Psoas muscle (tissue), 8 donors: Measurements from ENCODE around the gene FLG2. TPM values are rescaled to one million over a fixed set of nuclear protein-coding genes. Genes with fewer than 3 reads are reported as not detected.
A peak's percentile ranks its signal among the peaks of the same experiment; 100 is the strongest.
"Not testable (repeated sequence)": the region's sequence is repeated elsewhere in the genome, so short reads cannot be mapped to it uniquely, and the experiment has no call there.

ENCODE experiments used
- ATAC-seq, 4 donors: fragments of 200-7000 bp; cut with Tn5 transposase; one replicate each; pipeline ENCODE4 v1.9.1; 2020; ENCODE audit warnings: moderate library complexity in 3 of 4, mild to moderate bottlenecking in 2 of 4
- DNase-seq, 2 donors: peaks; one replicate each; pipeline ENCODE4 v3.0.0-alpha.2; 2020
- H3K27ac ChIP-seq: fragments of 200-600 bp; one replicate; pipeline ENCODE4 v1.8.0; 2022
- H3K27me3 ChIP-seq, 3 donors: fragments of 200-600 bp in 1 of 3; one replicate each; pipeline versions ENCODE4 v1.6.1 to v1.8.0; 2013 to 2022; ENCODE audit warnings: low read length in 2 of 3, mild to moderate bottlenecking in 2 of 3, moderate library complexity in 1 of 3; ENCODE audit not compliant: insufficient read depth in 3 of 3
- H3K36me3 ChIP-seq, 2 donors: fragments of 200-600 bp in 1 of 2; one replicate each; pipeline versions ENCODE4 v1.6.1 to v1.8.0; 2013 to 2022; ENCODE audit warnings: low read depth in 1 of 2, mild to moderate bottlenecking in 1 of 2, moderate library complexity in 1 of 2; ENCODE audit not compliant: insufficient read depth in 1 of 2
- H3K4me1 ChIP-seq: fragments of 200-600 bp; one replicate; pipeline ENCODE4 v1.8.0; 2022
- H3K4me3 ChIP-seq: fragments of 200-600 bp; one replicate; pipeline ENCODE4 v1.8.0; 2022; ENCODE audit warnings: mild to moderate bottlenecking
- H3K9me3 ChIP-seq: fragments of 200-600 bp; one replicate; pipeline ENCODE4 v1.8.0; 2022
- CTCF ChIP-seq: fragments of 200-600 bp; IDR thresholded peaks from one replicate; pipeline ENCODE4 v1.8.0; 2022; ENCODE audit warnings: antibody characterized with exemption
- WGBS, 3 donors: extraction: QIAGEN DNeasy Blood & Tissue Kit; methylation state at CpG; one replicate each; pipeline versions ENCODE4 v1.1.6 to v1.1.7; 2013; 5-methylcytosine and 5-hydroxymethylcytosine counted together
- intact Hi-C, 2 donors: fragments of 100-400 bp; cut with DNase I; formaldehyde crosslinking; loops; one replicate each; pipeline versions ENCODE4 v1.11.0 to v1.14.2; 2022
- polyA plus RNA-seq, 3 donors: library from polyadenylated mRNA; stranded (reverse); fragments of 200-250 nt; gene quantifications; one replicate each; pipeline ENCODE4 v1.2.3, GENCODE V29; 2013
- total RNA-seq, 4 donors: library from RNA; stranded (reverse); fragmentation: NEBNext Ultra II Directional in 2 of 4; extraction: Animal tissue kit (Norgen Biotek cat#: 25700) in 2 of 4; gene quantifications; one replicate each; pipeline versions ENCODE4 v1.2.1 to v1.2.4, GENCODE V29; 2021 to 2023
- donor health status: healthy with polysubstance abuse.
- donor health status: DM: no; HTN: no; CAD: no; lungs with moderate emphysema.
- donor health status: Bipolar disorder and iron deficiency.
- donor health status: healthy.
- donor health status: DM: yes; HTN: yes; CAD: no.
- donor health status: DM: no; HTN: no; CAD: no.
- donor health status: DM: no; HTN: no; CAD: no.
- donor health status: DM: yes; HTN: yes; CAD: no.

The FLG2 gene
- total and polyA plus RNA-seq, 7 donors, result not detected

DNA sequence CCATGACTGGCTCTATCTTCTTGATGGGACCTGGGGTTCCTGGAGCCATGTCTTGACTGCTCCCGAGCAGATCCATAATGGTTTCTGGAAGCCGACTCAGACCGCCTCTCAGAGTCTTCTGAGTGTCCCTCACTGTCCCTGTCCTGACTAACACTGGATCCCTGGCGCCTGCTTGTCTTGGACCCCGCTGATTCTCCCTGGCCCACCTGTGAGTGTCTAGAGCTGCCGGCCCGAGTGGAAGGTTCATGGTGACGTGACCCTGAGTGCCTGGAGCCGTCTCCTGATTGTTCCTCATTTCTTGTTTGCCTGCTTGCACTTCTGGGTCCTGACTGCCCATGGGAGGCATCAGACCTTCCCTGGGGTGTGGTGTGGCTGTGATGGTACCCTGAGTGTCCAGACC is 49.9 kb downstream of the FLG2 start:
- no peak for DNase-seq
- Histone ChIP-seq H3K36me3 (no peaks in the 10 kb centered on the region), H3K9me3 (no peaks in the 10 kb centered on the region), H3K4me1 (no peaks in the 10 kb centered on the region), H3K4me3 (no peak overlapping the region), H3K27ac (no peak overlapping the region), H3K27me3 (no peaks in the 10 kb centered on the region)
- no peak for TF ChIP-seq CTCF
- intact Hi-C loops, result no loop called here
- no peak for ATAC-seq
- 93 to 97% (median 93%) methylated on average over 9 of the region's 9 CpGs for WGBS, 3 donors

GRCh38 chr1:152309320-152309901 is 50.4 kb downstream of the FLG2 start:
- H3K27ac ChIP-seq, H3K4me1 ChIP-seq, H3K9me3 ChIP-seq, H3K27me3 ChIP-seq, DNase-seq, H3K4me3 ChIP-seq, ATAC-seq, H3K36me3 ChIP-seq, intact Hi-C loops: not testable (repeated sequence)
- WGBS, 3 donors, result 79 to 94% (median 90%) methylated on average over 17 of the region's 17 CpGs

- ATAC-seq, intact Hi-C loops, H3K9me3 ChIP-seq, H3K4me3 ChIP-seq, H3K27me3 ChIP-seq, H3K4me1 ChIP-seq, H3K36me3 ChIP-seq, H3K27ac ChIP-seq: not testable (repeated sequence)
- 82 to 93% (median 89%) methylated on average over 7 of the region's 7 CpGs for WGBS, 3 donors
- peak in 1 of 2 donors; percentile 22 for DNase-seq
Observed at GRCh38 chr1:152308758-152309157, 51.0 kb downstream of the FLG2 start.

GRCh38 chr1:152307970-152308369 is 51.8 kb downstream of the FLG2 start:
- H3K27me3 ChIP-seq, DNase-seq, intact Hi-C loops, H3K4me1 ChIP-seq, H3K4me3 ChIP-seq, H3K27ac ChIP-seq, H3K9me3 ChIP-seq, ATAC-seq, H3K36me3 ChIP-seq: not testable (repeated sequence)
- 89 to 93% (median 91%) methylated on average over 8 of the region's 8 CpGs for WGBS, 3 donors

GRCh38 chr1:152306123-152306522 is 53.7 kb downstream of the FLG2 start:
- not testable (repeated sequence) for ATAC-seq
- WGBS, 3 donors, result 88 to 95% (median 94%) methylated on average over 7 to 10 of the region's 10 CpGs

DNA sequence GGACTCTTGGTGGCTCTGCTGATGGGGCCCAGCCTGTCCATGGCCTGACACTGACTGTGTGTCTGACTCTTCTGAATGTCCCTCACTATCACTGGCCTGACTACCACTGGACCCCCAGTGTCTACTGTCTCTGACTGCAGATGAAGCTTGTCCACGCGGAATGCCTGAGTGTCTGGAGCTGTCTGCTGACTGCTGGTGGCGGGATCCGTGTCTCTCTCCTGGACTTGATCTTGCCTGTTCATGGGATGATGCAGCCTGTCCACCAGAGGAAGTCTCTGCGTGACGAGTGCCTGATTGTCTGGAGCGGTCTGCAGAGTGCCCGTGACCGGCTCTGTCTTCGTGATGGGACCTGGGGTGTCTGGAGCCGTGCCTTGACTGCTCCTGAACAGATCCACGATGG is 55.0 kb downstream of the FLG2 start:
- H3K27ac ChIP-seq, H3K36me3 ChIP-seq, H3K27me3 ChIP-seq, intact Hi-C loops, ATAC-seq, H3K4me3 ChIP-seq, H3K4me1 ChIP-seq, H3K9me3 ChIP-seq: not testable (repeated sequence)
- WGBS, 3 donors, result 91 to 97% (median 94%) methylated on average over 12 of the region's 12 CpGs
- DNase-seq, result peak in 1 of 2 donors; percentile 24

More at GRCh38 chr1:152306123-152306522, 53.7 kb downstream of the FLG2 start:
- H3K36me3 ChIP-seq, H3K4me3 ChIP-seq, DNase-seq, H3K9me3 ChIP-seq, H3K27me3 ChIP-seq, intact Hi-C loops, H3K4me1 ChIP-seq, H3K27ac ChIP-seq: not testable (repeated sequence)

- DNase-seq, ATAC-seq, H3K4me3 ChIP-seq, H3K27me3 ChIP-seq, H3K36me3 ChIP-seq, H3K9me3 ChIP-seq, intact Hi-C loops, H3K4me1 ChIP-seq, H3K27ac ChIP-seq: not testable (repeated sequence)
- WGBS, 3 donors, result 88 to 97% (median 93%) methylated on average over 21 to 24 of the region's 25 CpGs
Observed at GRCh38 chr1:152303139-152303872, 56.5 kb downstream of the FLG2 start.

Other genes starting within 250 kb of the FLG2 start
- gene TCHH, start 244.6 kb downstream of the FLG2 start, total RNA-seq, result under 1 TPM in 2 of 4 donors, not detected in 2; 0.04 TPM
- under 1 TPM in 2 of 3 donors, not detected in 1; 0.01 to 0.03 TPM for gene TCHH, start 244.6 kb downstream of the FLG2 start, polyA plus RNA-seq
- not detected for gene RPTN, start 200.8 kb downstream of the FLG2 start, total RNA-seq
- gene RPTN, start 200.8 kb downstream of the FLG2 start, polyA plus RNA-seq, result not detected
- not detected for gene HRNR, start 135.8 kb downstream of the FLG2 start, total RNA-seq
- gene HRNR, start 135.8 kb downstream of the FLG2 start, polyA plus RNA-seq, result not detected
- gene FLG, start 34.8 kb downstream of the FLG2 start, total RNA-seq, result not detected
- gene FLG, start 34.8 kb downstream of the FLG2 start, polyA plus RNA-seq, result under 1 TPM in 2 of 3 donors, not detected in 1; under 0.01 to 0.01 TPM
- not detected for gene CRNN, start 54.3 kb upstream of the FLG2 start, total RNA-seq
- under 1 TPM in 2 of 3 donors, not detected in 1; 0.28 to 0.30 TPM for gene CRNN, start 54.3 kb upstream of the FLG2 start, polyA plus RNA-seq
- gene LCE5A, start 150.8 kb upstream of the FLG2 start, total RNA-seq, result not detected
- not detected for gene LCE5A, start 150.8 kb upstream of the FLG2 start, polyA plus RNA-seq
- not detected for gene CRCT1, start 154.5 kb upstream of the FLG2 start, total RNA-seq
- gene CRCT1, start 154.5 kb upstream of the FLG2 start, polyA plus RNA-seq, result not detected
- not detected for gene LCE3E, start 206.8 kb upstream of the FLG2 start, total RNA-seq
- gene LCE3E, start 206.8 kb upstream of the FLG2 start, polyA plus RNA-seq, result not detected
- gene LCE3D, start 220.5 kb upstream of the FLG2 start, total RNA-seq, result not detected
- gene LCE3D, start 220.5 kb upstream of the FLG2 start, polyA plus RNA-seq, result not detected
- not detected for gene LCE3C, start 240.2 kb upstream of the FLG2 start, total RNA-seq
- not detected for gene LCE3C, start 240.2 kb upstream of the FLG2 start, polyA plus RNA-seq